ENCODE measurements around the gene HPS5.

The HPS5 gene

DNA sequence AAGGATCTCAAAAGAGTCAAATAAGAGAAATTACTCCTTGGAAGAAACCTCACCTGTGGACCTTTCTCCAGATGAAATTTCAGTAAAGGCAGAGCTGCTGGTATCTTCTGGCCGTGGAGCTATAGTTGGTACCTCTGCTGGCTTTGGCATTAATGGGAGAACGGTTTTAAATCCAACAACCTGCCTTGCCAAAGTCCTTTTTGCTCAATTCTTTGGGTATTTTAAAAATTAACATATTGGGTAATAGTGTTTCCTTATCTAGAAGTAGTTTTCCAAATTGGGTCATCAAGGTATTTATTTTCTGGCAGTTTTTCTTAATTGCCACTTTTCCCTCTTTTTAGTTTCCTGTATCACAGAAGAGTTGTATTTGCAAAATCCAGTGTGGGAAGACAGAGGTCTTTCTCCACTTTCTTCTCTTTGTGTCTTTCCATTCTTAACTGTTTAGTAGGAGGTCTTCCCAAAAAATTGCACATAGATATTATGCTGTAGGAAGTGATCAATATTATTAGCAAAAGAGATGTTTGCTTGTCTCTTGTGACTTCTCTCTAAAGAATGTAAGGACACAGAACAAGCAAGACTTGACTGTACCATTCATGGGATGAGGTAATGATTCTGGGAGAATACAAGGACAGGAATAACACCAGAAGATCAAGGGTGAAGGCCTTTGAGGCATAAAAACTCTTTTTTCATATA is 85.1 kb downstream of the HPS5 start, which contains the start of gene SAA4:
SAA4 (minus strand) TSS at position 139 of the 693 bp plus-strand sequence. CDS start 876 bp downstream, outside the sequence.
- peaks cover 10% of the 10 kb centered on the region for H3K27me3 Mint-ChIP-seq (ENCODE audit: low read depth)
- no peaks in the 10 kb centered on the region for H3K4me1 Mint-ChIP-seq
- H3K36me3 Mint-ChIP-seq (ENCODE audit: low read depth), result no peaks in the 10 kb centered on the region
- TF ChIP-seq, protein P1, sequence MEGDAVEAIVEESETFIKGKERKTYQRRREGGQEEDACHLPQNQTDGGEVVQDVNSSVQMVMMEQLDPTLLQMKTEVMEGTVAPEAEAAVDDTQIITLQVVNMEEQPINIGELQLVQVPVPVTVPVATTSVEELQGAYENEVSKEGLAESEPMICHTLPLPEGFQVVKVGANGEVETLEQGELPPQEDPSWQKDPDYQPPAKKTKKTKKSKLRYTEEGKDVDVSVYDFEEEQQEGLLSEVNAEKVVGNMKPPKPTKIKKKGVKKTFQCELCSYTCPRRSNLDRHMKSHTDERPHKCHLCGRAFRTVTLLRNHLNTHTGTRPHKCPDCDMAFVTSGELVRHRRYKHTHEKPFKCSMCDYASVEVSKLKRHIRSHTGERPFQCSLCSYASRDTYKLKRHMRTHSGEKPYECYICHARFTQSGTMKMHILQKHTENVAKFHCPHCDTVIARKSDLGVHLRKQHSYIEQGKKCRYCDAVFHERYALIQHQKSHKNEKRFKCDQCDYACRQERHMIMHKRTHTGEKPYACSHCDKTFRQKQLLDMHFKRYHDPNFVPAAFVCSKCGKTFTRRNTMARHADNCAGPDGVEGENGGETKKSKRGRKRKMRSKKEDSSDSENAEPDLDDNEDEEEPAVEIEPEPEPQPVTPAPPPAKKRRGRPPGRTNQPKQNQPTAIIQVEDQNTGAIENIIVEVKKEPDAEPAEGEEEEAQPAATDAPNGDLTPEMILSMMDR (IDR thresholded peaks at IDR 0.05; ENCODE audit: unreplicated experiment in 3 of 3), result no peak
- H3K9me3 Mint-ChIP-seq, result no peaks in the 10 kb centered on the region
- H3K27ac Mint-ChIP-seq, result no peak within 1 kb of the TSS
- H3K4me3 Mint-ChIP-seq, result no peak within 1 kb of the TSS

GRCh38 chr11:18235394-18236334 is 86.3 kb downstream of the HPS5 start:
- no peak overlapping the region for H3K4me3 Mint-ChIP-seq
- H3K36me3 Mint-ChIP-seq (ENCODE audit: low read depth), result no peaks in the 10 kb centered on the region

DNA sequence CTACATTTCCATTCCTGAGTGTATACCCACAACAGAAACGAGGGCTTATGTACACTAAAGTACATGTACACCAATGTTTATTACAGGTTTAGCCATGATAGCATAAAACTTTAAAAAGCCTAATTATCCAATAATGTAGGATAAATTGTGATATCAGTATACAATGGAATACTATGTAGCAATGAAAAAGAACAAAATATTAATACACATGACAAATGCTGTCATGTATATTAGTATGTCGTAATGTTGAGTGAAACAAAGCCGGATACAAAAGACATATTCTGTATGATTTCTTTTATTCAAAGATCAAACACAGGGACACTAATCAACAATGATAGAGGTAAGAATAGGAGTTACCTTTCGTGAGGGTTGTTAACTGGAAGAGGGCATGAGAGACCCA is 88.0 kb downstream of the HPS5 start:
- TF ChIP-seq, protein P1 (IDR thresholded peaks at IDR 0.05; ENCODE audit: unreplicated experiment in 3 of 3), result no peak
- H3K4me3 Mint-ChIP-seq, result no peak overlapping the region

More at GRCh38 chr11:18235394-18236334, 86.3 kb downstream of the HPS5 start:
- H3K27me3 Mint-ChIP-seq (ENCODE audit: low read depth), result peaks cover 10% of the 10 kb centered on the region
- TF ChIP-seq, protein P1 (IDR thresholded peaks at IDR 0.05; ENCODE audit: unreplicated experiment in 3 of 3), result no peak
- H3K4me1 Mint-ChIP-seq, result no peaks in the 10 kb centered on the region
- no peak overlapping the region for H3K27ac Mint-ChIP-seq
- H3K9me3 Mint-ChIP-seq, result no peaks in the 10 kb centered on the region

GRCh38 chr11:18230859-18231258 is 91.1 kb downstream of the HPS5 start:
- TF ChIP-seq, protein P1 (IDR thresholded peaks at IDR 0.05; ENCODE audit: unreplicated experiment in 3 of 3), result no peak
- H3K9me3 Mint-ChIP-seq, result no peaks in the 10 kb centered on the region
- H3K4me3 Mint-ChIP-seq, result no peak overlapping the region
- no peaks in the 10 kb centered on the region for H3K4me1 Mint-ChIP-seq
- H3K36me3 Mint-ChIP-seq (ENCODE audit: low read depth), result no peaks in the 10 kb centered on the region
- H3K27me3 Mint-ChIP-seq (ENCODE audit: low read depth), result peaks cover 4% of the 10 kb centered on the region
- H3K27ac Mint-ChIP-seq, result no peak overlapping the region

More for the DNA sequence above, 88.0 kb downstream of the HPS5 start:
- Mint-ChIP-seq H3K27me3 (ENCODE audit: low read depth) (peaks cover 10% of the 10 kb centered on the region), H3K36me3 (ENCODE audit: low read depth) (no peaks in the 10 kb centered on the region), H3K27ac (no peak overlapping the region), H3K9me3 (no peaks in the 10 kb centered on the region), H3K4me1 (no peaks in the 10 kb centered on the region)

- H3K27me3 Mint-ChIP-seq (ENCODE audit: low read depth), result no peaks in the 10 kb centered on the region
- H3K9me3 Mint-ChIP-seq, result peaks cover 1% of the 10 kb centered on the region
- no peaks in the 10 kb centered on the region for H3K36me3 Mint-ChIP-seq (ENCODE audit: low read depth)
These were observed 92.4 kb downstream of the HPS5 start for GRCh38 chr11:18229501-18229900.

More at GRCh38 chr11:18229501-18229900, 92.4 kb downstream of the HPS5 start:
- H3K4me1 Mint-ChIP-seq, result no peaks in the 10 kb centered on the region
- no peak overlapping the region for H3K4me3 Mint-ChIP-seq
- H3K27ac Mint-ChIP-seq, result no peak overlapping the region
- TF ChIP-seq, protein P1 (IDR thresholded peaks at IDR 0.05; ENCODE audit: unreplicated experiment in 3 of 3), result no peak
